ENCODE data around the gene MKI67. TPM values are rescaled to one million over a fixed set of nuclear protein-coding genes. Genes with fewer than 3 reads are reported as not detected.

Gene MKI67
- total and polyA plus RNA-seq, 9 of the 15 experiments (the other 6 are each of a cell fraction or from before 2014, with no cell fraction given) = 11.8 to 86.5 (median 36.0) TPM

DNA sequence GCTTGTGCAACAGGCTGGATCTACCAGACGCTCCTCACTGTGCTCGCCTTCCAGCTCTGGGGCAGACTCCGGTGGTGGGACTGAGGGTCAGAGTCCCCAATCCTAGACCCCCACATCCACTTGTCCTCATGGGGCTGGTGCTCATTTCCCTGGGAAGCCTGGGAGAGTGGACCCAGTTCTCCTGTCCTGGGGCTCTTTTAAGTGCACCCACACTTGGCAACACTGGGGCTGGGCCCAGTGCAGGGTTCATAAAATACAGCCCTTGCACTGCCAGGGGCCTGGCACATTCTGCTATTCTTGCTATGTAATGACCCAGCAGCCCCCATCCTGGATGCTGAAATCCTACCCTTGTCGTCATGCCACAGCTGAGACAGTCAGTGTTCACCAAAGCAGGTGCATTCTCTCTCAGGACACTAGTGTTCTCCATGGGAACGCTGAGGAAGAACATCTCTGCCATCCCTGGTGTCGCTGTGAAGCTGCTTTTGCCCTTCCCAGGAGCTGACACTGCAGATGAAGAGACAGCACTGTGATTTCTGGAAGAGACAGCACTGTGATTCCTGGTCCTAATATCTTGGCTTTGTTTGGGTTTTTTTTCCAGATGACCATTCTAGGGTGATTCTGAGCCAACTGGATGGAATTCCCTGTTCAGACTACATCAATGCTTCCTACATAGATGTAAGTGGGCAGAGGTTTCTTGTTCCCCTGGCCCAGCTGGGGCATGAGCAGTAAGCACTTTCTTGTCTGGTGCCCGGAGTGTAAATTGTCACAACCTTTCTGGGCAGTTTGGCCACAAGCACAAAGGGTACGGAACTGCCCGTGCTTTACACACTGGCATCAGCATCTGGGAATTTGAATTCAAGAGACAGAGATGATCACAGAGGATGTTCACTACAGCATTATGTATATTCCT lies 65.6 kb downstream of the MKI67 start:
- no peak overlapping the region for H3K4me3 ChIP-seq
- BruUV-seq (replicated peaks) = no TSS peak
- no peaks in the 10 kb centered on the region for H3K36me3 ChIP-seq (ENCODE audit: control insufficient read depth, insufficient read depth, low read length)
- no peak overlapping the region for H2AFZ ChIP-seq (ENCODE audit: low read depth, low read length)
- intact Hi-C loops (cut with micrococcal nuclease) = loop anchor here (10.0 kb wide), 1 partner anchor 46 kb away; no protein-coding TSS in a partner anchor
- H3K9me1 ChIP-seq (ENCODE audit: control insufficient read depth, insufficient read depth, low read length) = no peaks in the 10 kb centered on the region
- no peak overlapping the region for H3K27ac ChIP-seq (ENCODE audit: extremely low read depth, low read depth, low read length)
- CTCF ChIA-PET (ENCODE audit: low intra/inter-chr PET ratio) = no interaction called here
- DNase-seq (ENCODE audit: extremely low read depth in 1 of 4, low spot score in 3 of 4) = no peak
- no peaks in the 10 kb centered on the region for H4K20me1 ChIP-seq (replicated peaks; ENCODE audit: control insufficient read depth, insufficient read depth, low read length)
- no peak for ATAC-seq
- FAIRE-seq = no peak
- H3K27me3 ChIP-seq (ENCODE audit: control insufficient read depth in 2 of 2, insufficient read depth in 2 of 2, low read length in 2 of 2) = peaks cover 0 to 16% of the 10 kb centered on the region in 2 experiments; a peak in 3 of 5 replicates
- in situ Hi-C loops (cut with MboI) = no loop called here
- 7% methylated on average over 9 of the region's 9 CpGs for WGBS (ENCODE audit: insufficient coverage, low coverage, missing lambda C conversion rate)
- no peaks in the 10 kb centered on the region for H3K79me2 ChIP-seq (ENCODE audit: control insufficient read depth, insufficient read depth, low read length)
- POLR2A ChIA-PET = no interaction called here
- no peaks in the 10 kb centered on the region for H3K9me3 ChIP-seq (replicated peaks; ENCODE audit: control insufficient read depth, insufficient read depth, low read depth, low read length)
- H3K9ac ChIP-seq (ENCODE audit: insufficient read depth in 1 of 2, low read depth in 2 of 2, low read length in 2 of 2) = no peak overlapping the region
- no peak overlapping the region for H3K4me2 ChIP-seq (ENCODE audit: insufficient read depth, low read length)
- H3K4me1 ChIP-seq (replicated peaks in 1 of 2; ENCODE audit: control insufficient read depth in 2 of 2, insufficient read depth in 2 of 2, low read length in 2 of 2) = peaks cover 0 to 3% of the 10 kb centered on the region in 2 experiments; a peak in 2 of 5 replicates
- no peak for TF ChIP-seq KAT8 (IDR thresholded peaks at IDR 0.05; ENCODE audit: low read depth)
- TF ChIP-seq RFX1 (IDR thresholded peaks at IDR 0.05) = no peak
- no peak for TF ChIP-seq ZNF518B (CRISPR knock-in tag; IDR thresholded peaks at IDR 0.05)
- no peak for TF ChIP-seq VEZF1 (CRISPR knock-in tag; IDR thresholded peaks at IDR 0.05)
- TF ChIP-seq ATF1 (CRISPR knock-in tag; IDR thresholded peaks at IDR 0.05) = no peak
- no peak for TF ChIP-seq ATF1 (tag; IDR thresholded peaks at IDR 0.05)
- TF ChIP-seq NCOA1 (IDR thresholded peaks at IDR 0.05; ENCODE audit: low read depth) = no peak
- no peak for TF ChIP-seq MBD1 (CRISPR knock-in tag; IDR thresholded peaks at IDR 0.05)
- TF ChIP-seq SMARCA5 (IDR thresholded peaks at IDR 0.05) = no peak
- no peak for TF ChIP-seq BHLHE40 (IDR thresholded peaks at IDR 0.05; ENCODE audit: low read length)
- TF ChIP-seq STAT6 (CRISPR knock-in tag; IDR thresholded peaks at IDR 0.05) = no peak
- TF ChIP-seq MCM5 (IDR thresholded peaks at IDR 0.05; ENCODE audit: low read depth) = no peak
- TF ChIP-seq SLC30A9 (CRISPR knock-in tag; IDR thresholded peaks at IDR 0.05) = no peak
- TF ChIP-seq ZNF696 (CRISPR knock-in tag; conservative IDR thresholded peaks at IDR 0.05) = no peak

Measured in K562 (cell line).